ENCODE data around the gene APRT. TPM values are rescaled to one million over a fixed set of nuclear protein-coding genes. Genes with fewer than 3 reads are reported as not detected.

APRT gene
- total RNA-seq, 1 donor from 2014 or later, result 300 TPM

GRCh38 chr16:88830783-88831182 is 19.1 kb upstream of the APRT start:
- TF ChIP-seq CTCF (conservative IDR thresholded peaks at IDR 0.05; ENCODE audit: low read depth, low read length), result no peak
- no peak overlapping the region for H3K4me3 ChIP-seq (ENCODE audit: low read depth, low read length)
- DNase-seq (ENCODE audit: low read depth), result no peak

- H3K4me3 ChIP-seq (ENCODE audit: low read depth, low read length), result no peak overlapping the region
- no peak for TF ChIP-seq CTCF (conservative IDR thresholded peaks at IDR 0.05; ENCODE audit: low read depth, low read length)
- DNase-seq (ENCODE audit: low read depth), result no peak
Observed at GRCh38 chr16:88830258-88830657, 18.5 kb upstream of the APRT start.

GRCh38 chr16:88828711-88829110 is 17.0 kb upstream of the APRT start:
- no peak for TF ChIP-seq CTCF (conservative IDR thresholded peaks at IDR 0.05; ENCODE audit: low read depth, low read length)
- no peak overlapping the region for H3K4me3 ChIP-seq (ENCODE audit: low read depth, low read length)
- no peak for DNase-seq (ENCODE audit: low read depth)

GRCh38 chr16:88827727-88828126 is 16.0 kb upstream of the APRT start:
- no peak overlapping the region for H3K4me3 ChIP-seq (ENCODE audit: low read depth, low read length)
- no peak for DNase-seq (ENCODE audit: low read depth)
- TF ChIP-seq CTCF (conservative IDR thresholded peaks at IDR 0.05; ENCODE audit: low read depth, low read length), result no peak

- H3K4me3 ChIP-seq (ENCODE audit: low read depth, low read length), result no peak overlapping the region
- no peak for TF ChIP-seq CTCF (conservative IDR thresholded peaks at IDR 0.05; ENCODE audit: low read depth, low read length)
- no peak for DNase-seq (ENCODE audit: low read depth)
Observed at GRCh38 chr16:88826070-88826840, 14.5 kb upstream of the APRT start.

- no peak for DNase-seq (ENCODE audit: low read depth)
- H3K4me3 ChIP-seq (ENCODE audit: low read depth, low read length), result no peak overlapping the region
- no peak for TF ChIP-seq CTCF (conservative IDR thresholded peaks at IDR 0.05; ENCODE audit: low read depth, low read length)
Observed at GRCh38 chr16:88825146-88825545, 13.4 kb upstream of the APRT start.

Measured in epithelial cell of proximal tubule (primary cell).